SK-N-MC (cell line): ENCODE measurements around the gene GATA2.

Source experiments
- DNase-seq: peaks from one replicate; pipeline ENCODE4 v3.0.0-alpha.2; 2011; ENCODE audit warnings: low read depth, low spot score
- H3K27ac ChIP-seq: fragments of 200-600 bp; sonication (generic); 2 replicates; pipeline ENCODE4 v1.5.1; 2016; ENCODE audit warnings: mixed run types
- H3K36me3 ChIP-seq: fragments of 200-600 bp; sonication (generic); 2 replicates; pipeline ENCODE4 v1.6.1; 2017; ENCODE audit warnings: antibody characterized with exemption, low read length, mixed read lengths; ENCODE audit not compliant: insufficient read depth
- H3K4me3 ChIP-seq: fragments of 200-600 bp; sonication (generic); 2 replicates; pipeline ENCODE4 v1.5.1; 2016
- H3K9ac ChIP-seq: fragments of 200-600 bp; sonication (generic); 2 replicates; pipeline ENCODE4 v1.8.0; 2017; ENCODE audit warnings: mixed run types, mixed read lengths; ENCODE audit not compliant: insufficient read length
- H3K9me3 ChIP-seq: fragments of 200-600 bp; sonication (generic); 2 replicates; pipeline ENCODE4 v1.6.1; 2017; ENCODE audit warnings: low read depth, mild to moderate bottlenecking, antibody characterized with exemption, low read length, moderate library complexity, mixed read lengths
- EZH2 ChIP-seq: fragments of 200-600 bp; sonication (generic); IDR thresholded peaks from one replicate; pipeline ENCODE4 v1.6.1; 2017; ENCODE audit warnings: antibody characterized with exemption
- FOXP2 ChIP-seq: optimal IDR thresholded peaks from 2 replicates; pipeline ENCODE3; 2011; ENCODE audit warnings: mild to moderate bottlenecking, moderate library complexity; ENCODE audit not compliant: insufficient read depth; ENCODE audit errors: extremely low read length, control extremely low read depth
- POLR2AphosphoS5 ChIP-seq: IDR thresholded peaks from 2 replicates; pipeline ENCODE4 v1.6.1; 2012; ENCODE audit warnings: mild to moderate bottlenecking, low read depth, low read length, borderline replicate concordance

Gene GATA2

GRCh38 chr3:128492671-128493569 is at the start of gene GATA2:
GATA2 (minus strand) TSS chr3:128493201; CDS start chr3:128487031, 6,170 bp downstream.
- H3K27ac ChIP-seq: no peak within 1 kb of the TSS
- no peaks in the 10 kb centered on the region for H3K9me3 ChIP-seq
- H3K4me3 ChIP-seq: peak within 1 kb of the TSS; percentile 19; the same call in 1 of the 2 replicates
- H3K9ac ChIP-seq: no peak within 1 kb of the TSS
- no peaks in the 10 kb centered on the region for H3K36me3 ChIP-seq
- no peak for DNase-seq
- no peak for TF ChIP-seq EZH2
- peak; percentile 37; the same call in 1 of the 2 replicates for TF ChIP-seq POLR2AphosphoS5
- no peak for TF ChIP-seq FOXP2

GRCh38 chr3:128541246-128541645 is 48.2 kb upstream of the GATA2 start:
- Histone ChIP-seq H3K27ac (no peak overlapping the region), H3K36me3 (no peaks in the 10 kb centered on the region), H3K9ac (no peak overlapping the region), H3K9me3 (peaks cover 3% of the 10 kb centered on the region; the same call in 1 of the 2 replicates), H3K4me3 (no peak overlapping the region)
- no peak for DNase-seq
- no peak for TF ChIP-seq FOXP2
- TF ChIP-seq EZH2: no peak
- TF ChIP-seq POLR2AphosphoS5: no peak

- no peak for DNase-seq
Observed at GRCh38 chr3:128539376-128539775, 46.4 kb upstream of the GATA2 start.

GRCh38 chr3:128537091-128537703 is 44.2 kb upstream of the GATA2 start:
- Histone ChIP-seq H3K9ac (no peak overlapping the region), H3K27ac (no peak overlapping the region), H3K9me3 (no peaks in the 10 kb centered on the region), H3K4me3 (no peak overlapping the region), H3K36me3 (no peaks in the 10 kb centered on the region)
- DNase-seq: no peak
- no peak for TF ChIP-seq EZH2
- TF ChIP-seq POLR2AphosphoS5: no peak
- no peak for TF ChIP-seq FOXP2

More at GRCh38 chr3:128539376-128539775, 46.4 kb upstream of the GATA2 start:
- TF ChIP-seq POLR2AphosphoS5: no peak
- TF ChIP-seq EZH2: no peak
- no peak for TF ChIP-seq FOXP2
- no peaks in the 10 kb centered on the region for H3K36me3 ChIP-seq
- H3K9ac ChIP-seq: no peak overlapping the region
- no peak overlapping the region for H3K4me3 ChIP-seq
- H3K9me3 ChIP-seq: peaks cover 3% of the 10 kb centered on the region; the same call in 1 of the 2 replicates
- H3K27ac ChIP-seq: no peak overlapping the region

- no peak for TF ChIP-seq EZH2
- TF ChIP-seq FOXP2: no peak
- TF ChIP-seq POLR2AphosphoS5: no peak
- Histone ChIP-seq H3K27ac (no peak overlapping the region), H3K4me3 (no peak overlapping the region), H3K9ac (no peak overlapping the region), H3K36me3 (no peaks in the 10 kb centered on the region), H3K9me3 (no peaks in the 10 kb centered on the region)
- DNase-seq: no peak
Observed at GRCh38 chr3:128532012-128532983, 39.3 kb upstream of the GATA2 start.

- no peak overlapping the region for H3K9ac ChIP-seq
- no peak overlapping the region for H3K4me3 ChIP-seq
- DNase-seq: no peak
- no peaks in the 10 kb centered on the region for H3K36me3 ChIP-seq
- no peaks in the 10 kb centered on the region for H3K9me3 ChIP-seq
- TF ChIP-seq POLR2AphosphoS5: no peak
- TF ChIP-seq FOXP2: no peak
- TF ChIP-seq EZH2: no peak
- H3K27ac ChIP-seq: no peak overlapping the region
Observed at GRCh38 chr3:128524374-128525299, 31.6 kb upstream of the GATA2 start.

GRCh38 chr3:128523591-128523990 is 30.6 kb upstream of the GATA2 start:
- H3K9ac ChIP-seq: no peak overlapping the region
- no peak for DNase-seq

More at GRCh38 chr3:128523591-128523990, 30.6 kb upstream of the GATA2 start:
- Histone ChIP-seq H3K9me3 (no peaks in the 10 kb centered on the region), H3K27ac (no peak overlapping the region), H3K4me3 (no peak overlapping the region), H3K36me3 (no peaks in the 10 kb centered on the region)
- TF ChIP-seq FOXP2 (no peak), POLR2AphosphoS5 (no peak), EZH2 (no peak)
